Smooth muscle cell (in vitro differentiated cells): ENCODE results near the gene TIFAB. TPM values are rescaled to one million over a fixed set of nuclear protein-coding genes. Genes with fewer than 3 reads are reported as not detected.

ENCODE experiments used
- DNase-seq: peaks from one replicate; lab custom pipeline; 2025; ENCODE audit not compliant: unreplicated experiment; lab: John Stamatoyannopoulos, UW
- H2AFZ ChIP-seq: fragments of 200-600 bp; sonication (generic); 2 replicates; pipeline ENCODE4 v1.6.0; 2016; ENCODE audit warnings: antibody characterized with exemption, low read depth, mild to moderate bottlenecking
- H3F3A ChIP-seq: fragments of 200-600 bp; sonication (generic); 2 replicates; pipeline ENCODE4 v1.6.0; 2017; ENCODE audit warnings: antibody characterized with exemption, low read depth
- H3K27ac ChIP-seq: fragments of 200-600 bp; sonication (generic); 2 replicates; pipeline ENCODE4 v1.5.1; 2016; ENCODE audit warnings: low read depth, mild to moderate bottlenecking
- H3K27me3 ChIP-seq: fragments of 200-600 bp; sonication (generic); 2 replicates; pipeline ENCODE4 v1.6.1; 2016; ENCODE audit warnings: low read depth, mild to moderate bottlenecking
- H3K36me3 ChIP-seq: fragments of 200-600 bp; sonication (generic); 2 replicates; pipeline ENCODE4 v1.5.1; 2016; ENCODE audit warnings: low read depth
- H3K4me1 ChIP-seq: fragments of 200-600 bp; sonication (generic); 2 replicates; pipeline ENCODE4 v1.5.1; 2016; ENCODE audit warnings: low read depth
- H3K4me2 ChIP-seq: fragments of 200-600 bp; sonication (generic); 2 replicates; pipeline ENCODE4 v1.6.0; 2016; ENCODE audit warnings: mild to moderate bottlenecking
- H3K4me3 ChIP-seq: fragments of 200-600 bp; sonication (generic); 2 replicates; pipeline ENCODE4 v1.5.1; 2016; ENCODE audit warnings: mild to moderate bottlenecking
- H3K79me2 ChIP-seq: fragments of 200-600 bp; sonication (generic); 2 replicates; pipeline ENCODE4 v1.6.0; 2016; ENCODE audit warnings: low read depth, mild to moderate bottlenecking
- H3K9ac ChIP-seq: fragments of 200-600 bp; sonication (generic); 2 replicates; pipeline ENCODE4 v1.6.0; 2016; ENCODE audit warnings: low read depth
- H3K9me3 ChIP-seq: fragments of 200-600 bp; sonication (generic); replicated peaks from 2 replicates; pipeline ENCODE4 v1.5.1; 2016; ENCODE audit warnings: low read depth
- H4K20me1 ChIP-seq: fragments of 200-600 bp; sonication (generic); 2 replicates; pipeline ENCODE4 v1.6.0; 2016; ENCODE audit warnings: low read depth
- CTCF ChIP-seq: fragments of 200-600 bp; sonication (generic); IDR thresholded peaks from 2 replicates; pipeline ENCODE4 v1.5.1; 2017; ENCODE audit warnings: borderline replicate concordance, mild to moderate bottlenecking, antibody characterized with exemption; ENCODE audit not compliant: insufficient read depth, poor library complexity, severe bottlenecking
- WGBS: methylation state at CpG from one replicate; pipeline ENCODE4 v1.1.7; 2016; ENCODE audit warnings: low lambda C conversion rate; 5-methylcytosine and 5-hydroxymethylcytosine counted together
- polyA plus RNA-seq: library from polyadenylated mRNA; unstranded; fragments of >200 nt; fragmentation: Nextera tagmentation; extraction: Ambion mirVana; gene quantifications from 2 replicates; pipeline ENCODE4 v1.2.1, GENCODE V29; 2016
- total RNA-seq: library from RNA; depleted of rRNA; stranded (reverse); fragments of >200 nt; gene quantifications from 2 replicates; pipeline ENCODE4 v1.2.3, GENCODE V29; 2014

Gene TIFAB
- total and polyA plus RNA-seq, 2 experiments from 2014 or later = 0.08 TPM; not detected in 1

- H3K9me3 ChIP-seq = no peaks in the 10 kb centered on the region
- DNase-seq = no peak
- no peak overlapping the region for H3K9ac ChIP-seq
- H3K27ac ChIP-seq = no peak overlapping the region
- no peaks in the 10 kb centered on the region for H3K79me2 ChIP-seq
- H4K20me1 ChIP-seq = no peaks in the 10 kb centered on the region
- no peaks in the 10 kb centered on the region for H3F3A ChIP-seq
- H3K27me3 ChIP-seq = no peaks in the 10 kb centered on the region
- no peaks in the 10 kb centered on the region for H3K4me1 ChIP-seq
- TF ChIP-seq CTCF = no peak
- H3K36me3 ChIP-seq = no peaks in the 10 kb centered on the region
- no peak overlapping the region for H3K4me2 ChIP-seq
- no peak overlapping the region for H3K4me3 ChIP-seq
- no peak overlapping the region for H2AFZ ChIP-seq
These were observed 35.1 kb downstream of the TIFAB start for GRCh38 chr5:135417083-135417482.

GRCh38 chr5:135405082-135405481, 47.1 kb downstream of the TIFAB start:
- Histone ChIP-seq H3K79me2 (peaks cover 11% of the 10 kb centered on the region), H3F3A (no peaks in the 10 kb centered on the region), H3K4me2 (no peak overlapping the region), H3K27me3 (no peaks in the 10 kb centered on the region), H3K4me1 (peaks cover 11% of the 10 kb centered on the region), H2AFZ (no peak overlapping the region), H4K20me1 (no peaks in the 10 kb centered on the region), H3K4me3 (no peak overlapping the region), H3K36me3 (no peaks in the 10 kb centered on the region), H3K27ac (no peak overlapping the region), H3K9me3 (no peaks in the 10 kb centered on the region), H3K9ac (no peak overlapping the region)
- TF ChIP-seq CTCF = no peak
- 98% methylated on average over 2 of the region's 2 CpGs for WGBS
- no peak for DNase-seq

- Histone ChIP-seq H3K36me3 (no peaks in the 10 kb centered on the region), H3K4me2 (no peak overlapping the region), H3K9ac (no peak overlapping the region), H3F3A (no peaks in the 10 kb centered on the region), H3K4me1 (peaks cover 25% of the 10 kb centered on the region), H3K9me3 (no peaks in the 10 kb centered on the region), H3K79me2 (peaks cover 38% of the 10 kb centered on the region), H2AFZ (no peak overlapping the region), H4K20me1 (peaks cover 13% of the 10 kb centered on the region), H3K27ac (no peak overlapping the region), H3K4me3 (no peak overlapping the region), H3K27me3 (no peaks in the 10 kb centered on the region)
- DNase-seq = no peak
- 100% methylated on average over 2 of the region's 2 CpGs for WGBS
- no peak for TF ChIP-seq CTCF
These were observed 50.1 kb downstream of the TIFAB start for GRCh38 chr5:135402031-135402430.

- Histone ChIP-seq H3F3A (no peaks in the 10 kb centered on the region), H3K27ac (peak overlapping the region; percentile 27), H3K9ac (peak overlapping the region; percentile 18), H2AFZ (peak overlapping the region; percentile 87), H3K4me1 (peaks cover 31% of the 10 kb centered on the region), H3K4me2 (peak overlapping the region; percentile 93), H4K20me1 (peaks cover 25% of the 10 kb centered on the region), H3K4me3 (no peak overlapping the region), H3K27me3 (no peaks in the 10 kb centered on the region), H3K9me3 (no peaks in the 10 kb centered on the region), H3K36me3 (no peaks in the 10 kb centered on the region), H3K79me2 (peaks cover 50% of the 10 kb centered on the region)
- WGBS = 31% methylated on average over 5 of the region's 5 CpGs
- no peak for DNase-seq
- no peak for TF ChIP-seq CTCF
These were observed 51.3 kb downstream of the TIFAB start for GRCh38 chr5:135400866-135401265.
